ENCODE measurements around the gene COL4A1.

Gene COL4A1

DNA sequence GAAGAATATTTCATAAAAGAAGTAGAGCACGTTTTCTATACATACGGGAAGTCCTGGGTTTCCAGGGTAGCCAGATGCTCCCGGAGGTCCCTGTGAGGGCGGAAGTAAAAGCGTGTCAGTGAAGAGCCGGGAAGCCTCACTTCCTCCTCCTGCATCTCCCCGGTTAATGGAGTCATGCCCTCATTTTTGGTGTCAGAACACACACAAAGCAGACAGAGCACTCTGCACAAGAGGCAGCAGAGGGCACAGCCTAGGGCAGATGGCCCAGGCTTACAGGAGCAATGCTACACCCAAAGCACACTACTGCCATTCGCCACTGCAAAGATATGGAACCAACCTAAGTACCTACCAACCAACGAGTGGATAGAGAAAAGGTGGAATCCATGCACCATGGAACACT lies 94.4 kb downstream of the COL4A1 start:
- no peak for DNase-seq

DNA sequence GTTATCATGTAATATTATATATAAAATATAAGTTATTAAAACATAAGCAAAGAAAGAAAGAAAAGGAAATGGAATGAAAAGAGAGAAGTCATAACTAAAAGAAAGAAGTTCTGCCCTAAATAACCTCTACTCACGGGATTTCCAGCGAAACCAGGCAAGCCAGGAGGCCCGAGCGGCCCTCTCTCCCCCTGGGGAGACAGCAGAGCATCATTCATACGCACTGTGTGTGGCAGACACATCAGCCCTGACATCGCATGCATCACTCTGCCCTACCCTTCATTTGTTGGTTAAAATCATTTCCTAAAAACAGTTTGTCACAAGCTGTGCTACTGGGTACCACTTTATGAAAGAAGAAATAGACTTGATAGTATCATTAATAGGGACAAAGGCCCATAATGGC lies 95.2 kb downstream of the COL4A1 start:
- DNase-seq: no peak

DNA sequence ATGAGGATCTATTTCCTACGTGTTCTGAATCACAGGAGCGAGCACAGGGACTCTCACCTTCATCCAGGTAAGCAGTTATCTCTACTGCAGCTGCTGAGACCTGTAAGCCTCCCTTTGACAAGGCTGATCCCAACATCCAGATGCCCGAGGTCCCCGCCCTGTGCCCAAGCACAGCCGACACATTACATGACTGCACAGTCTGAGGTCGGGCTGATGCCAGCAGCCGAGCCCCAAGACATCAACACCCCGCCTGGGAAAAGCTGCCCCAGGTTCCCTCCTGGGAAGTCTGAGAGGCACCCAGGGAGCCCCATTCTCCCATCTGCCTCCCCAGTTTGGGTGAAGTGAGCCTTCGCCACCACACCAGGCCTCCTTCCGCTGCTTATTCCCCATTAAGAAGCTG lies 95.9 kb downstream of the COL4A1 start:
- DNase-seq: no peak

DNA sequence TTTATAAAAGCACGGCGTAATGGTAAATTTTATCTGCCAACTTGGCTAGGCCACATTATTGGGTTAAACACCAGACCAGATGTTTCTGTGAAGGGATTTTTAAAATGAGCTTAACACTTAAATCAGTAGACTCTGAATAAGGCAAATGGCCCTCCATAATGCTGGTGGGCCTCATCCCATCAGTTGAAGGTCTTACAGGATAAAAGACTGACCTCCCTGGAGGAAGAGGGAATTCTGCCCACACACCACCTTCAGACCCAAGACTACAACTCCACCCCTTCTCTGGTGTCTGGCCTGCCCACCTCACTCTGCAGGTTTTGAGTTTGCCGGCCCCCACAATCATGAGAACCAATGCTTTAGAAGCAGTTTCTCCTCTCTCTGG lies 96.4 kb downstream of the COL4A1 start:
- DNase-seq: no peak

DNA sequence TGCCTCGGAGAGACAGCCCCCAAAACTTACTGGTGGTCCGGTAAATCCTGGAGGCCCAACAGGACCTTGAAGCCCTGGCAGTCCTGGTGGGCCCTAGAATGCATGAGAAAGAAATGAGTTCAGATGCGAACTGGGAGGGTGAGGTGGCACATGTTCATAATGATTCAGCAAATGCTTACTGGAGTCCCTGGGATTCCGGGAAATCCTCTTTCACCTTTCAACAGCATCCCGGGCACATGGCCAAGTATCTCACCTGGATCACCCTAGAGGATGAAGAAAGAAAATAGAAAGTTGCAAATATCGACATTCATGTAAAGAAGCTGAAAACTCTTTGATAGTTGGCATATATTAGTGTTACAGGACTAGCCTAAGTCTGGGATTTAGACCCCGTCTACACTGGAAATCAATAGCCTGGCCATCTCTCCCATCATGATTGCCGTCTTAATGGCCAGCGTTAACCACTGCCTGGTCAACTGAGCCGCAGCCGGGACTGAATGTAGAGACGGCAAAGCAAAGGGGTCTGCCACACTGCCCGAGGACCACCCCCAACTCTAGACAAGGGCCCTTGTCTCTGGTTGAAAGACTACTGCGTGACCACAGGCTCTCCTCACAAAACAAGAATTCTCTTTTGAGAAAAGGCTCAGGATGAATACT lies 96.9 kb downstream of the COL4A1 start:
- DNase-seq: peak; percentile 5

DNA sequence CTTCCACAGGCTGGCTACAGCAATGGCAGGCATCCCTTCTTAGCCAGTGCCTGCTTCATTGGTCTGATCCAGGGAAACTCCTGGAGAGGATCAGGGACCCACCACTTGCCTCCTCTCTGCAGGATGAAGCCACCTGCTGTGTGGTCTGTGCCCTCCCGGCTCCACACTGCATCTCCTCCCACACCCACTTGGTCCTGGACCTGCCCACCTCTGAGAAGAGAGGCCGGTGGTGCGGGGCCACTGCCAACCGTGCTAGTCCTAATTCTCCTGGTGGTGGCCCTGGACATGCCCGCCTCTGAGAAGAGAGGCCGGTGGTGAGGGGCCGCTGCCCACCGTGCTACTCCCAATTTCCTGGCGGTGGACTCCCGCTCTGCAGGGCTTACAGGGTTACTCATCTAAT lies 98.8 kb downstream of the COL4A1 start:
- no peak for DNase-seq

DNA sequence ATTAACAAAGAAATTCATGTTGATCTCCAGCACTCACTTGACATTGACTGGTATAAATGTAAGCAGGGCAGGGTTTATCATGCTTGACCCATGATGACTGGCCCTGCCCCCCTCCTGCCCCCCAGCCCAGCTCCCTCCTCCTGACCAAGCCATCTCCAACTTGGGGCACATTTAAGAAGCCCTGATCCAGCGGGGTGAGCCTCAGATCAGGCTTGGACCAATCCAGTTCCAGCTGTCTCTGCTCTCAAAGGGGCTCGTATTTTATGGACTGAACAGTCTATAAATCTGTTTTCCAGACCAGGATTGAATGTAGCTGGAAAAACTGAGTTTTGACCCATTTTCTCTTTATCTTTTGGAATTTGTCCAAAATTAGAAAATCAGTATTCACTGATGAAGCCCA lies 100.0 kb downstream of the COL4A1 start:
- no peak for DNase-seq

DNA sequence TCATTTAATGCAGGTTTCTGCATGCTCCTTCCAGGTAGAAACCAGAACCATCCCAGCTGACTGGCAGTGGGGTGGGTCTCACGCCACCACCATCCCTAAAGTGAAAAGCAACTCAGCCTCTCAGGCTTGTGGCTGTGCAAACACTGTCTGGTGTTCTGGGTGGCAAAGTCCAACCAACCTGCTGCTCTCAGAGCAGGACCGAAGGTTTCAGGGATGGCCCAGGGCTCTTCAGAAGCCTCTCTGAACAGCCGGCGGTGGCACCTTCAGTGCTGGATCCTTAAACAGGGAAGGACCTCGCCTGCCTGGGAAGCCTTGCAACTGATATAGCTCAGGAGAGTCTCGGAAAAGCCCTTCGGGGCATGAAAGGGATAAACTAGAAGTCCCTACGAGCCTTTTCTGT lies 100.8 kb downstream of the COL4A1 start:
- DNase-seq: no peak

DNA sequence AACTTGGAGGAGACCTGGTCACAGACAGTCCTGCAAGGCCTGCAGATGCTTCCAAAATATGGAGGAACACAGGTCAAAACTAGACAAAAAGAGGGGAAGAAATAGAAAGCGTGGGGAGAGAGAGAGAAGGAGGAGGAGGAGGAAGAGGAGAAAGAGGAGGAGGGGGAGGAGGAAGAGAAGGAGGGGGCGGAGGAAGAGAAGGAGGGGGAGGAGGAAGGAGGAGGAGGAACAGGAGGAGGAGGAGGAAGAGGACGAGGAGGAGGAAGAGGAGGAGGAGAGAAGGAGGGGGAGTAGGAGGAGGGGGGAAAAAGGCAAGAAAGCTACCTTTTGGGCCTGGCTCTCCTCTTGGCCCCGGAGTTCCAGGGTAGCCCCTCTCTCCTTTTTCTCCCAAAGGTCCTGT lies 105.8 kb downstream of the COL4A1 start:
- DNase-seq: no peak

DNA sequence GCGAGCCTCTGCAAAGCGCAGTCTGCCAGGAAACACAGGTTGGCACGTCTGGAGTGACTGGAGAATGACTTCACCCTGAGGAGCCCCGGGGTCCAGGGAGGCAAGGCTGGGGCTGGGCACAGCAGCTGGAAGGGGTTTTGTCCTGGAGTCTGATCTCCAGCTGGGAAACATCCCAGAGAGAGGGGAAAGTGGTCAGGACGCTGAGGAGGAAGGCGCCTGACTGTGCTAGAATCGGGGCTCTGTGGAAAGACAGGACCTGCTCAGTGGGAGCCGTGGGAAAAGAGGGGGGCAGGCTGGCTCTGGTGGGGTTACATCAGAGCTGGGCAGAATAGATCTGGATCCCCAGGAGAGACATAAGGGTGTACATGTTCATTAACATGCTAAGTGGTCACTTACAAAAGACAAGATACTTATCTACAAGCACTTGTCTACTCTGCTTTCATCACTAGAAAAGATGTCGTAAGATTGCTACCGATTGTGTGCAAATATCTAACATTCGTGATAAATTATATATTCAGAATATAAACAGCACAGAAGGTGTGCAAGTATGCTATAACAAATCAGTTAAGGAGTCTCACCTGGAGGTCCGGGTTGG lies 106.6 kb downstream of the COL4A1 start:
- no peak for DNase-seq

DNA sequence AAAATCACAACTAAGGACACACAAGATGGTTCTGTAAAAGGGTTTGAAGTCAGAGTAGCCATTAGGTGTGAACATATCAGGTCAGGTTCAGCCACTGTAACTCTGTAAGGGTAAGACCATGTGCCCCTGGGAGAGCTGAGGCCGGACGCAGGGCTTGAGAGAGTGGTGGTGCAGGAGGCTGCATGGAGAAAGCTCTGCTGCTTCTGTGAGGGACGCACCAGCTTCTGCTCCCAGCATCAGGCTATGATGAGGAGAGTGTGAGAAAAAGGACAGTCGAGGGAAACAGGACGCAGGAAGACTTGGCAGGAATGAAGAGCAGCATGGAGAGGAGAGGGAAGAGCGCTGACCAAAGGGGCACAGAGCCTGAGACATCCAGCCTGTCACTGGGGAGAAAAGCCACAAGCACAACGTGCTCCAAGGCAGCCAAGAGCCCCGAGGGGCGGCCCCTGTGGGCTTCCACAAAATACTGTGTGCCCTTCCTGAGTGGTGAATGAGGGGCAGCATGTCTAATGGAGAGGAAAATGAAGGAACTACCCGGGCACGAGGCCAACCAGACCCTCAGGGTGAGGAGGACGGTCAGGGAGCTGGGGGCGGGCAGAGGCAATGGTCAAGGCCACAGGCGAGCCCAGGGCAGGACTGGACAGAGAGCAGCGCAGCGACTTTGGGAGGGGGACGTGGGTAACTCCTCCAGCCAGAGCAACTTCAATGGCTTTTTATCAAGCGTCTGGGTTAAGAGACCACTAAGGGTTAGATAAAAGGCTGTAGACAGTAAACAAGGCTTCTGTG lies 107.7 kb downstream of the COL4A1 start:
- DNase-seq: no peak

DNA sequence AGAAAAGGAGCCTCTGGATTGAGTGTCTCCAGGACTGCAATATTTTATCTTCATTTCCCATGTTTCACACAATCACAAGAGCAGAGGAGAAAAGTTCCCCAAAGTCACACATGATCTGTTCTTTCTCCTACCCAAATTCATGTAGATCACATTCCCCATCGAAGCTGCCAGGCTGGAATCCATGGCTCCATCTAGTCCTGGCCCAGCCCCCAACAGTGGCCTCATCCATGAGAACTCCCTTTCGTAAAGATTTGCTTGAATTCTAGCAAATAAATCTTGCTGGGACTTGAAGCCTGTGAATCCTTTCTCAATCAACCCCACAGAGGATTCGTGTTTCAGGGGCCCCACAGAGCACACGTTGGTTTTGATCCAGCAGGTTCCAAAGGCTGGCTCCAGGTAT lies 109.5 kb downstream of the COL4A1 start:
- DNase-seq: no peak

DNA sequence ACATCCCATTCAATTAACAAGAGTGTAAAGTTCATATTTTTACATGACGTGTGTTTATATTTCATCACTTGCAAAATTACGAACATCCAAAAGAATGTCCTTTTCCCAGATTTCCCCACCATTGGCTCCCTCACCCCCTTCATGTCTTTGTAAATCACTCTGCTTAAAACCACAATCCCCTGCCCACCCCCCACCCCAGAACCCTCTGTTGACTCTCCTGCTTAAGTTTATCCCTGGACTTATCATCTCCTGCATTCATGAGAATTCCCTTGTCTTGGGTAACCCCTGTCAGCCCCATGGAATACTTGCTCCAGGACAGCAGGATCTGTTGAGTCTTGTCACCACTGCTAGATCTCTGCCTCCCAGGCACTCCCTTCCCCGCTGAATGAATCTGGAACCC lies 109.9 kb downstream of the COL4A1 start:
- DNase-seq: no peak

DNA sequence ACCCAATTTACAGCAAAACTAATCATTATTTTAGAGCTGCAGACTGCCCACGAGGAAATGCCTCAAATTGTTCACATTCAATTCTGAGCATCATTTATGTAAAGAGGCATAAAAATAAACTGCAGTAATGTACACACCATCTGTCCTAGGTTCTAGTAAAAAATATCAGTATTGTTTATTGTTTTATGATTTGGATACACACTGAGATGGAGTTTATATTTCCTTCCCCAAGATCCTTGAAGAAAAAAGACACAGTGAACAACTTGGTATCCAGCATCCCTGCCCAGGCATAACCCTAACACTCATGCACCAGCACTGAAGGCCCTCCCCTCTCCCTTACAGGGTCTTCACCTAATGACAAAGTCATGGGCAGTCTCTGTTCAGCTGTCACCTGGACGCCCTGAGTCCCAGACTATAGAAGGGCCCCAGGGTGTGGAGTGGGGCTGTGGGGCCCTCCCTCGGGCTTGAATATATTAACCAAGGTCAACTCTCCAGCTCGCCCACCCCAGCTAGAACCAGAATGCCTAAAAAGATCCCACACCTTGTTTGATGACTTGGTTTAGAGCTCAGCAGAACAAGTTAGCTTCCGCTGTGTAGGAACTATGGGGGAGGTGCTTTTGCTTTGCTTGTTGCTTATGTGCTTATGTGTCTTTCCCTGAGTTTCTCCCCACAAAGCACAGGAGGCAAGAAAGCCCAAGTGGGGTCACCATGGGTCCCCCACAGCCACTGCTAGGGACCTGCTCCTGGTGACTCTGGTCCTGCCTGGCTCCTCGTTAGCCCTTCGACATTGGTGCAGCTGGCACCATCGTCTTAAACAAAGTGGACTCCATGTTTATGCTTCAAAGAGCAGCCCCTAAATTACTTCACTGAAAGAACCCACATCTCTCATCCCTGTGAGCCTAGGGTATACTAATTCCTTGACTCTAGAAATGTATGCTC lies 111.1 kb downstream of the COL4A1 start:
- no peak for DNase-seq

DNA sequence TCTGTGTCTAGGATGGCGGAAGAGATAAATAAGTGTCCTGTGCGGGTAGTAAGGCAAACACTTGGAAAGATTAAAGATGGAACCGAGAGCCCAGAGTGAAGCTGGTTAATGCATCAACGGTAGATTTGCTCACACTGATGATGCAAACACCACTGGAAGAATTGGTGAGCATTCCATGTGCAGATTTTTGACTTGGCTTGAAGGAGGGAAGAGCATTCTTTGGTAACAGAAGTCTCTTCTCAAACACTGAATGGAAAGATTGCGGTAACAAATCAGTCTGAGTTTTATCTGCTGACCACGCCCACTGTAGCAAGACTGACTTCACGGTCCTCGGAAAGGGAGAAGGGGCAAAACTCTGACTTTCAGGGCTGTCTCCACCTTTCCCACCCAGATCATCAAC lies 112.5 kb downstream of the COL4A1 start:
- no peak for DNase-seq

DNA sequence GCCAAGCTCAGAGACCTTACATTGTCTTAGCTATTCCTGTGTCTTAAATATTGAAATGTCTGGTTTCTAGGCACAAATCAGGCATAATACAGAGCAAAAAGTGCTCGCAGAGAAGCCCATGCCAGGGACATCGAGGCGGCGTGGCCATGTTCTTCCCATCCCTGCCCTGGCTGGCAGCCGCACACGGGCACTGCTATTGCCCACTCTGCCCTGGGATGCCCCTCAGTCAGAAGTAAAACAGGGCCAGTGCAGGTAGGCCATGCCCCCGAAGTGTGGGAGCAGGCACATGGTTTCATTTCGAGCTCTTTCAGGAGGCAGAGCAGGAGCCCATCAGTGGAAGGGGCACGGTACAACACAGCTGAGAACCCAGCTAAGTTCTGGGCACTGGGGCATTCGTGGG lies 113.5 kb downstream of the COL4A1 start:
- no peak for DNase-seq

DNA sequence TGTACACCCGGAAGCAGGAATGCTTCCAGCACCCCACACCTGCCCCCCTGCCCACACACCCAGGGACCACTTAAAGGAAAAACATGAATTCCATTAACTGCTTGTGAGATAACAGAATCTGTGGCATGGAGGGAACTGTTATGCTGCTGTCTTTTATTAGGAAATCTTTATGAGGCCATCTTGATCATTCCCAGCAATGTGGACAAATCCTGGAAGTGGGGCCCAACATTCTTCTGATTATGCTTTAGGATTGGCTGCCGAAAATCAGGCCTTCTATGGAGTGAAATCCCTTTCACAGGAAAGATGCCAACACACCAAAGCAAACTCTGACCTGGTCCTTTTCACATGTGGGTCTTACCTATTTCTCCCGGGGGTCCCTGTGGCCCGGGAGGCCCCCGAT lies 114.5 kb downstream of the COL4A1 start:
- DNase-seq: no peak

DNA sequence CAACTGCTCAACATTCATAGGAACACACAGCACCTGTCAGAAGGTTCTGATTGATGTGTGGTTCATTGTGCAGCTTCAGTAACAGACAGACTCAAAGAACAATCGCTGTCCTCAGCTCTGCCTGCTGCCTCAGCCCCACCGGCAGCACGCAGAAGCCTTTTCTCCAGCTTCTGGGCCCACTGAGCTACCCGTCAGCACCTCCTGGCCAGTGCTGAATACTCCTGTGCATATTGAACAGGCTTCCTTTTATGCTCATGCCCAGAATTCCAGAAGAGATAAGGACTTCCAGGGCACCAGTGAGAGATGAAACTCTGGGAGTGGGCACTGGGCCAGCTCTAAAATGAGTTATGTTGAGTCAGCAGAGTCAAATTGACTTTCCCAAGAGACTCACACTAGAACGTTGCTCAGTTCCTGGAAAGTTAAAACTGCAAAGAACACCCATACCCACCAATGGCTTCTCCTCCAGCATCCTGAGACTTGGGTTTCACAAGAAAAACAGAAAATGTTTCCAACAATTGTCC lies 119.3 kb downstream of the COL4A1 start:
- DNase-seq: no peak

DNA sequence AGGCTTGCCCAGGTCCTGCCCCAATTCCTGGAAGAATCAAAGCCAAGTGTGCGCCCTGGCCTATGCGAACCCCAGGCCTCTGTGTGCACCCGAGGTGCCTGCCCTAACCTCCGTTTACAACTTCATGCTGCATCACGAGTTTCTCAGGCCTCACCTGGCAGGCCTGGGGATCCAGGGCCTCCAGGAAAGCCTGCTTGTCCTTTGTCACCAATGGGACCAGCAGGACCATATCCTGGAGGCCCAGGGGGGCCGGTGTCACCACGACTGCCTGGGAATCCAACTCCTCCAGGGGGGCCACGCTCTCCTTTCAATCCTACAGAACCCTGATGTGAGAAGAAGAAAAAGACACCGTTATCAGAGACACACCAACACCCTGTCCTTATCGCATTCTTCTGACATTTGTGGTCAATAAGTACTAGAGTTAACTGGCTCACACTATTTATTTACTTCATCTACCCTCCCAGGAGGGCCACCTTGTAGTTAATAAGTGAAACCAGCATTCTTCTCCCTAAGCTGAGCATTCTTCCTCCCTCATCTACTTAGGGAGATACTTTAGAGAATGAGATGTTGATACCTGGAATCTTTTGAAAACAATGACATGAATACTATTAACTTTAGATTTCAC lies 120.6 kb downstream of the COL4A1 start:
- no peak for DNase-seq

DNA sequence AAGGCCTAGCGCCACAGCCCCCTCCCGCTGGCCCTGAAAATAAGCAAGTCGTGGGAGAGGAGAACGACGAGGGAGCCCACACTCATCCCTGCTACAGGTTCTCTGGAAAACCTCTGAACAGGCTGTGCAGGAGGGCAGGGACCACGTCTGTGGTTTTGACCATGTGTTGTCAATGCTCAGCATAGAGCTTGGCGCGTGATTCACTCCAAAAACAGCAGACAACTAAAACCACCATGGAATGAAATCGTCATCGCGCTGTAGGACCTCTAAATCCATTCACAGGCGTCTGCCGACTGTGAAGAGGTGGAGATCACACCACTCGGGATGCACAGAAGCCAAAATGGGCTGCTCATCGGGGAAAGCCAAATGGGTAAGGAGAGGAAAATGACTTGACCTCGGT lies 121.3 kb downstream of the COL4A1 start:
- no peak for DNase-seq

DNA sequence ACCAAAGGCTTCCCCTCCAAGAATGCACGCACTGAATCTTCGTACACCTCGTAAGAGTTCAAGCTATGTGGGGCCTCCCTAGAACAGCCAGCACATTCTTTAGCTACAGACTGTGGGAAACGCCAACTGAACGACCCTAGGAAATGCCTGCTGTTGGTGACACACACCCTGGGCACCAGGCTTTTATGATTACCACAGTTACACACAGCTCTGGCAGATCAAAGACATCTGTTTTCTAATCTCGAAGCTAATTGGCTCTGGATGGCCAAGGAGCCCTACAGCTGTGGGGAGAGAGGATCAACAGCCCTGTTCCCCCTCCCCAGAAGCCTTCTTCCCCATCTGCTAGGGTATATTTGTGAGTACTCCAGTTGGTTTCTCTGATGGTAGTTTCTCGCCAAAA lies 123.0 kb downstream of the COL4A1 start:
- DNase-seq: no peak

DNA sequence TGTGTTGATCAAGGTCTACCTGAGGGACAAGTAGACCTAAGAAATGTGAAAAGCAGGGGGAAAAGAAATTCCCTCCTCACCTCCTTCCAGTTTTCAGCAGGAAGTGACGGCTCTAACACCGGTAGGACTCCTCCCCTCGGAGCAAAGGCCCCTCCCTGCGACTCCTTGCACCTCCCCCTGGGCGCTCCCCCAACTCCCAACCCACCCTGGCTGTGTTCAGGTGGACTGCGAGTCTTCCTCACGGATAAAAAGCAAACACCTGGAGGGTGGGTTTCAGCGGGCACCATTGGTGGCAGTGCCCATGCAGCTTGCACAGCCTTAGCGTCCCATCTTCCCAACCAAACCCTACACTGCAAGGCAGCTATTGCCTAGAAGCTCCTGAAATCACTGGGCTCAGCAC lies 124.5 kb downstream of the COL4A1 start:
- DNase-seq: no peak

DNA sequence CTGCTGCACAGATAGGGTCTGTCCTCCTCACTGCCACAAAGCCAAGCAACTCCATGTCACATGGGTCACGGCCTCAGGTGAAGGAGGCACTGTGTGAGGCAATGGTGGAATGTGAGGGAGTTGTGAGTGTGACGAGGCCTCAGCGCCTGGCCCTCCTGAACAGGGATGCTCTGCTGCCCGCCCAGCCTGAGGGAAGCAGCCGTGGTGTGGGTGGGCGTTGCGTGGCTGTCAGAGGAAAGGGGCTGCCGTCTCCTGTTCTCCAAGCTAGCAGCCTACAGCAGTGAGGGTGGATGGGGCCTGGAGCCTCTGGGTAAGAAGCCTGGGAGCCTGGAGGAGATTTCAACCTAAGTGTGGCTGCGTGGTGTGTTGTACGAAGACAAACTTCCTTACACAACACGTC lies 125.0 kb downstream of the COL4A1 start:
- no peak for DNase-seq
